ENCODE measurements around the gene ADORA2B.

ADORA2B gene

GRCh38 chr17:16002708-16003260 lies 57.9 kb downstream of the ADORA2B start:
- Histone ChIP-seq H4K20me1 (ENCODE audit: control insufficient read depth, insufficient read depth, low read depth, low read length) (peaks cover 19% of the 10 kb centered on the region), H3K4me1 (ENCODE audit: control insufficient read depth, low read length) (peaks cover 19% of the 10 kb centered on the region), H3F3A (ENCODE audit: control insufficient read depth, insufficient read depth) (peaks cover 10% of the 10 kb centered on the region), H3K36me3 (ENCODE audit: control insufficient read depth, low read length) (peaks cover 78% of the 10 kb centered on the region), H3K4me3 (ENCODE audit: low read length) (no peak overlapping the region), H3K9me3 (ENCODE audit: control insufficient read depth, insufficient read depth, low read length) (no peaks in the 10 kb centered on the region), H3K79me2 (ENCODE audit: control insufficient read depth, low read length) (peaks cover 48% of the 10 kb centered on the region), H3K4me2 (ENCODE audit: low read length) (no peak overlapping the region), H3K27me3 (ENCODE audit: control insufficient read depth, low read length) (no peaks in the 10 kb centered on the region), H3K27ac (ENCODE audit: low read depth, low read length) (no peak overlapping the region), H3K9me2 (replicated peaks; ENCODE audit: control insufficient read depth, low read length) (no peaks in the 10 kb centered on the region)
- TF ChIP-seq EZH2phosphoT487 (IDR thresholded peaks at IDR 0.05; ENCODE audit: borderline replicate concordance, low read length) = no peak
- no peak for TF ChIP-seq CTCF (IDR thresholded peaks at IDR 0.05; ENCODE audit: low read depth, low read length, poor library complexity, severe bottlenecking)

GRCh38 chr17:16003841-16004240 lies 58.9 kb downstream of the ADORA2B start:
- Histone ChIP-seq H3K27ac (ENCODE audit: low read depth, low read length) (no peak overlapping the region), H3K27me3 (ENCODE audit: control insufficient read depth, low read length) (no peaks in the 10 kb centered on the region), H3K9me3 (ENCODE audit: control insufficient read depth, insufficient read depth, low read length) (no peaks in the 10 kb centered on the region), H3K36me3 (ENCODE audit: control insufficient read depth, low read length) (peaks cover 89% of the 10 kb centered on the region), H3K4me3 (ENCODE audit: low read length) (no peak overlapping the region), H3K4me2 (ENCODE audit: low read length) (no peak overlapping the region), H4K20me1 (ENCODE audit: control insufficient read depth, insufficient read depth, low read depth, low read length) (peaks cover 19% of the 10 kb centered on the region), H3K9me2 (replicated peaks; ENCODE audit: control insufficient read depth, low read length) (no peaks in the 10 kb centered on the region), H3K4me1 (ENCODE audit: control insufficient read depth, low read length) (peaks cover 13% of the 10 kb centered on the region), H3F3A (ENCODE audit: control insufficient read depth, insufficient read depth) (peaks cover 4% of the 10 kb centered on the region), H3K79me2 (ENCODE audit: control insufficient read depth, low read length) (peaks cover 53% of the 10 kb centered on the region)
- no peak for TF ChIP-seq CTCF (IDR thresholded peaks at IDR 0.05; ENCODE audit: low read depth, low read length, poor library complexity, severe bottlenecking)
- TF ChIP-seq EZH2phosphoT487 (IDR thresholded peaks at IDR 0.05; ENCODE audit: borderline replicate concordance, low read length) = no peak

DNA sequence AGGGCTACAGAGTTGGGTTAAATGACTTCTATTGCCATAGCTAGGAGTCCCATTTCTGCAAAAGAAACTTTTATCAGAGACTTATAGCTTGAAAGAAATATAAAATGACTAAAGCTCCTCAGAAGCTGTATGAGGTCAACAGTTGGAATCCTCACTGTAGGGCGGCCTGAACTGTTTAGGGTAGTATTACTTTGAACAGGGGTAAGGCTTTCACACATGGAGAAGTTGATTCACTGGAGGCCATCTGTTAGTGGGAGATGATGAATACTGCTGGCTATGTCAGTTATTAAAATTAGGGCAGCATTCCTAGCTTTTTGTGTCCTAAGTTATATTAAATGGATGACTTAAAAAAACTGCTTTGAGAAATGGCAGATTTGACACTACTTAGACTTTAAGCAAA lies 60.7 kb downstream of the ADORA2B start:
- H3K4me2 ChIP-seq (ENCODE audit: low read length) = no peak overlapping the region
- H3F3A ChIP-seq (ENCODE audit: control insufficient read depth, insufficient read depth) = no peaks in the 10 kb centered on the region
- no peak overlapping the region for H3K27ac ChIP-seq (ENCODE audit: low read depth, low read length)
- H3K4me3 ChIP-seq (ENCODE audit: low read length) = no peak overlapping the region
- H3K9me3 ChIP-seq (ENCODE audit: control insufficient read depth, insufficient read depth, low read length) = no peaks in the 10 kb centered on the region
- H3K36me3 ChIP-seq (ENCODE audit: control insufficient read depth, low read length) = peaks cover 93% of the 10 kb centered on the region
- peaks cover 13% of the 10 kb centered on the region for H4K20me1 ChIP-seq (ENCODE audit: control insufficient read depth, insufficient read depth, low read depth, low read length)
- no peaks in the 10 kb centered on the region for H3K9me2 ChIP-seq (replicated peaks; ENCODE audit: control insufficient read depth, low read length)
- TF ChIP-seq CTCF (IDR thresholded peaks at IDR 0.05; ENCODE audit: low read depth, low read length, poor library complexity, severe bottlenecking) (no peak), EZH2phosphoT487 (IDR thresholded peaks at IDR 0.05; ENCODE audit: borderline replicate concordance, low read length) (no peak)
- H3K4me1 ChIP-seq (ENCODE audit: control insufficient read depth, low read length) = peaks cover 12% of the 10 kb centered on the region
- no peaks in the 10 kb centered on the region for H3K27me3 ChIP-seq (ENCODE audit: control insufficient read depth, low read length)
- peaks cover 42% of the 10 kb centered on the region for H3K79me2 ChIP-seq (ENCODE audit: control insufficient read depth, low read length)
